ENCODE data around the gene USP6.

- TF ChIP-seq EZH2 (IDR thresholded peaks at IDR 0.05; ENCODE audit: borderline replicate concordance) (no peak), CTCF (IDR thresholded peaks at IDR 0.05; ENCODE audit: poor library complexity) (no peak), EZH2phosphoT487 (IDR thresholded peaks at IDR 0.05; ENCODE audit: low read depth, severe bottlenecking, unreplicated experiment) (no peak)
Observed at GRCh38 chr17:5120036-5120435, 4.2 kb downstream of the USP6 start.

Measured in hepatocyte (in vitro differentiated cells).